Colonic mucosa (tissue), 4 donors: ENCODE results near the gene RNF222. TPM values are rescaled to one million over a fixed set of nuclear protein-coding genes. Genes with fewer than 3 reads are reported as not detected.

Experiments used
- DNase-seq: peaks from one replicate; pipeline ENCODE4 v3.0.0-alpha.2; 2020
- H3K27ac ChIP-seq: fragments of 200-600 bp; one replicate; pipeline ENCODE4 v1.8.0; 2021
- H3K27me3 ChIP-seq: fragments of 200-600 bp; one replicate; pipeline ENCODE4 v1.8.0; 2021
- H3K36me3 ChIP-seq: fragments of 200-600 bp; one replicate; pipeline ENCODE4 v1.8.0; 2021
- H3K4me1 ChIP-seq: fragments of 200-600 bp; one replicate; pipeline ENCODE4 v1.8.0; 2021; ENCODE audit warnings: mild to moderate bottlenecking
- H3K4me3 ChIP-seq: fragments of 200-600 bp; one replicate; pipeline ENCODE4 v1.8.0; 2021
- H3K9ac ChIP-seq, 2 donors: one replicate each; pipeline ENCODE4 v1.7.0; 2013; ENCODE audit warnings: control low read depth in 2 of 2, low read depth in 2 of 2, low read length in 2 of 2
- H3K9me3 ChIP-seq: fragments of 200-600 bp; one replicate; pipeline ENCODE4 v1.8.0; 2021
- intact Hi-C: fragments of 100-400 bp; cut with DNase I; formaldehyde crosslinking; loops from one replicate; pipeline ENCODE4 v1.14.1; 2022
- total RNA-seq, 2 donors: library from RNA; stranded (reverse); fragmentation: NEBNext Ultra II Directional in 1 of 2; extraction: Animal tissue kit (Norgen Biotek cat#: 25700) in 1 of 2; gene quantifications; one replicate each; pipeline ENCODE4 v1.2.1, GENCODE V29; 2021
- TF ChIP-seq, protein P1 (sequence below): fragments of 200-600 bp; IDR thresholded peaks from one replicate; pipeline ENCODE4 v1.8.0; 2022; ENCODE audit warnings: antibody characterized with exemption, mild to moderate bottlenecking
- donor health status: healthy.
- donor health status: DM: no; HTN: no; CAD: no.
- donor health status: DM: no; HTN: no; CAD: no.

Gene RNF222
- total RNA-seq, 2 donors from 2014 or later: not detected

DNA sequence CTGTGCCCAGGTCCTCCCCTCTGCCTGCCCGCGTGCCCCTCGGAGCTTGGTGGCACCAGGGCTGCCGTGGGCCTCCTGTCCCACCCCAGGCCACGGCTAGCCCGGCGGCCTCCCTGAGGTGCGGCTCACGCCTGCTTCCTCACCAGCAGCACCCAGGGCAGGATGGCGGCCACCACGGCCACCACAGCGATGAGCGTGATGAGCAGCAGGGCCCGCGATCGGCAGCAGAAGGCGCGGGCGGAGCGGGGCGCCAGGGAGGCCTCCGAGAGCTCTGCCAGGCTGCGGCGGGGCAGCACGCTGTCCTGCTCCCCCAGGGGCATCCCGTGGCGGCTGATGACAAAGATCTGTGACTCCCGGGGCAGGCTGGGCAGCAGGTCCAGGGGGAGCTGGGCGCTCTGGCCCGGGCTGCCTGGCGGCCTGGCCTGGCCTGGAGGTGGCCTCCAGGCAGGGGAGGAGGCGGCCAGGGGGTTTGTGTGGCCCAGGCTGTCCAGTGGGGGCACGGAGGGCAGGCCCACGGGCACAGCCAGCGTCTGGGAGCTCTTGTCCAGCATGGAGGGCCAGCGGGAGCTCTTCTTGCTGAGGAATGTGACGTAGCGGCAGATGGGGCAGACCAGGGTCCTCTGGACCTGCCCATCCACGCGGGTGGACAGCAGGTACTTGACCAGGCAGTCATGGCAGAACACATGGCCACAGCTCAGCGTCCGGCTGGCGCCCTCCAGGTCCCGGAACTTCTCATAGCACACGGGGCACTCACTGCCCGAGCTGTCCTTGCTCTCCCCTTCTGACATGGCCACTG lies 4.8 kb downstream of the RNF222 start:
- Histone ChIP-seq H3K27me3 (no peaks in the 10 kb centered on the region), H3K4me3 (no peak overlapping the region), H3K4me1 (no peaks in the 10 kb centered on the region), H3K9ac (no peak overlapping the region), H3K27ac (no peak overlapping the region), H3K9me3 (no peaks in the 10 kb centered on the region), H3K36me3 (no peaks in the 10 kb centered on the region)
- intact Hi-C loops: no loop called here
- DNase-seq: no peak
- TF ChIP-seq, protein P1, sequence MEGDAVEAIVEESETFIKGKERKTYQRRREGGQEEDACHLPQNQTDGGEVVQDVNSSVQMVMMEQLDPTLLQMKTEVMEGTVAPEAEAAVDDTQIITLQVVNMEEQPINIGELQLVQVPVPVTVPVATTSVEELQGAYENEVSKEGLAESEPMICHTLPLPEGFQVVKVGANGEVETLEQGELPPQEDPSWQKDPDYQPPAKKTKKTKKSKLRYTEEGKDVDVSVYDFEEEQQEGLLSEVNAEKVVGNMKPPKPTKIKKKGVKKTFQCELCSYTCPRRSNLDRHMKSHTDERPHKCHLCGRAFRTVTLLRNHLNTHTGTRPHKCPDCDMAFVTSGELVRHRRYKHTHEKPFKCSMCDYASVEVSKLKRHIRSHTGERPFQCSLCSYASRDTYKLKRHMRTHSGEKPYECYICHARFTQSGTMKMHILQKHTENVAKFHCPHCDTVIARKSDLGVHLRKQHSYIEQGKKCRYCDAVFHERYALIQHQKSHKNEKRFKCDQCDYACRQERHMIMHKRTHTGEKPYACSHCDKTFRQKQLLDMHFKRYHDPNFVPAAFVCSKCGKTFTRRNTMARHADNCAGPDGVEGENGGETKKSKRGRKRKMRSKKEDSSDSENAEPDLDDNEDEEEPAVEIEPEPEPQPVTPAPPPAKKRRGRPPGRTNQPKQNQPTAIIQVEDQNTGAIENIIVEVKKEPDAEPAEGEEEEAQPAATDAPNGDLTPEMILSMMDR: no peak

GRCh38 chr17:8392274-8392673 lies 5.4 kb downstream of the RNF222 start:
- H3K9ac ChIP-seq: no peak overlapping the region
- H3K36me3 ChIP-seq: no peaks in the 10 kb centered on the region
- H3K4me1 ChIP-seq: no peaks in the 10 kb centered on the region
- no peaks in the 10 kb centered on the region for H3K9me3 ChIP-seq
- no peak overlapping the region for H3K27ac ChIP-seq
- intact Hi-C loops: no loop called here
- TF ChIP-seq, protein P1: no peak
- H3K4me3 ChIP-seq: no peak overlapping the region
- no peak for DNase-seq
- no peaks in the 10 kb centered on the region for H3K27me3 ChIP-seq

DNA sequence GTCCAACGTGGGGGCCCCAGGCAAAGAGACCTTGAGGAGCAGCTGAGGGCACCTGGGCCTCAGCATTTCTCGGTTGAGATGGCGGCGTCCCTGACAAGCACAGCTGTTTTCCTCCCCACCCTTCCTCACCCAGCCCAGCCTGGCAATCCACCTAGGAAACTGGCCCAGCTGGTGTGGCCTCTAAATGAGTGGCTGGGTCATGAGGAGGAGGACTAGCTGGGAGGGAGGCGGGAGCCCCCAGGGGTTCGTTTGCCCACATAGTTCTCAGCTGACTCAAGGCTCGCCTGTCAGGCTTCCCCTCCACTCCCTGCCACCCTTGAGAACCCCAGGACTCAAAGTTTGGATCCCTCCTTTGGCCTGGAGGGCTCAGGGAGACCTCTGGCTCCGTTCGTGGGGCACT lies 5.9 kb downstream of the RNF222 start:
- Histone ChIP-seq H3K9me3 (no peaks in the 10 kb centered on the region), H3K27me3 (no peaks in the 10 kb centered on the region), H3K4me3 (no peak overlapping the region), H3K27ac (no peak overlapping the region), H3K4me1 (no peaks in the 10 kb centered on the region), H3K9ac (no peak overlapping the region), H3K36me3 (no peaks in the 10 kb centered on the region)
- TF ChIP-seq, protein P1: no peak
- no peak for DNase-seq
- intact Hi-C loops: no loop called here

DNA sequence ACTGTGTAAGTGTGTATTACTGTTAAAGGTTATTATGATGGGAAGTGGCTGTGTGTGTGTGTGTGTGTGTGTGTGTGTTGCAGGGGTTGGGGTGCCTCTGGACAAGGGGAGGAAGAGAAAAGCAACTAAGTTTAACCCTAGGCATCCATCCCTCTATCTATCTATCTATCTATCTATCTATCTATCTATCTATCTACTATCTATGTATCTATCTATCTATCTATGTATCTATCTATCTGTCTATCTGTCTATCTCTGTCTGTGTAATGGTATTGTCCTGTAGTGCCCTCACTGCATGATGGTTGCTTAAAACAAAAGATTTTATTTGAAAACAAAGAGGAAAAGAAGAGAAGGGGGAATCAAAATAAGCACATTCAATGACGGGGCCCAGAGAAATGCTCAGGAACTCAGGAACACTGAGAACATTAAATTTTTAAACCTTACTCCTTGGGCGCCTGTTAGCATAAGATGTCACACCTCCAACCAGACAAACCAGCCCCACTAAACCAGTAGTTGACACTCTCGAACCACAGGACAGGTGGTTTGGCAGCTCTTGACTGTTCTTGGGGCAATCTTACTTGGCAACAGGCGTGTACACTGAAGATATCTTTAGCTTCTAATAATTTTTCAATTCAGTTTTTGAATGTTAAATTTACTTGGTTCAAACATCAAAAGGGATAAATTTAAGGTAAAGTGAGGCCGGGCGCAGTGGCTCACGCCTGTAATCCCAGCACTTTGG lies 9.5 kb downstream of the RNF222 start:
- H3K9ac ChIP-seq: no peak overlapping the region
- no peak for DNase-seq
- H3K27me3 ChIP-seq: no peaks in the 10 kb centered on the region
- no peaks in the 10 kb centered on the region for H3K9me3 ChIP-seq
- H3K36me3 ChIP-seq: no peaks in the 10 kb centered on the region
- H3K4me1 ChIP-seq: peaks cover 3% of the 10 kb centered on the region
- intact Hi-C loops: loop anchor here (10.0 kb wide), 1 partner anchor 133 kb away; no protein-coding TSS in a partner anchor
- H3K27ac ChIP-seq: no peak overlapping the region
- TF ChIP-seq, protein P1: no peak
- H3K4me3 ChIP-seq: no peak overlapping the region

GRCh38 chr17:8386841-8387240 lies 10.8 kb downstream of the RNF222 start:
- intact Hi-C loops: loop anchor here (10.0 kb wide), 1 partner anchor 132 kb away; no protein-coding TSS in a partner anchor
- Histone ChIP-seq H3K27me3 (no peaks in the 10 kb centered on the region), H3K27ac (no peak overlapping the region), H3K4me1 (peaks cover 6% of the 10 kb centered on the region), H3K9ac (no peak overlapping the region), H3K4me3 (no peak overlapping the region), H3K9me3 (no peaks in the 10 kb centered on the region), H3K36me3 (no peaks in the 10 kb centered on the region)
- DNase-seq: no peak
- TF ChIP-seq, protein P1: no peak
